HUES64 (cell line): ENCODE measurements around the gene LRP11.

Experiments used
- H3K27ac ChIP-seq: 2 replicates; pipeline ENCODE4 v1.7.0; 2013; ENCODE audit warnings: low read depth, low read length, inconsistent platforms
- H3K27me3 ChIP-seq: 2 replicates; pipeline ENCODE4 v1.6.1; 2013; ENCODE audit warnings: mild to moderate bottlenecking, low read length; ENCODE audit not compliant: insufficient read depth
- H3K36me3 ChIP-seq: 2 replicates; pipeline ENCODE4 v1.6.1; 2013; ENCODE audit warnings: mild to moderate bottlenecking, low read length; ENCODE audit not compliant: insufficient read depth
- H3K4me1 ChIP-seq: 2 replicates; pipeline ENCODE4 v1.6.1; 2013; ENCODE audit warnings: mild to moderate bottlenecking, low read length, moderate library complexity; ENCODE audit not compliant: insufficient read depth
- H3K4me3 ChIP-seq: 2 replicates; pipeline ENCODE4 v1.5.1; 2013; ENCODE audit warnings: mild to moderate bottlenecking, low read length, moderate library complexity
- H3K9ac ChIP-seq: 2 replicates; pipeline ENCODE4 v1.6.1; 2013; ENCODE audit warnings: mild to moderate bottlenecking, low read depth, low read length
- H3K9me3 ChIP-seq: 2 replicates; pipeline ENCODE4 v1.6.1; 2013; ENCODE audit warnings: low read depth, low read length; ENCODE audit not compliant: insufficient read depth
- WGBS: fragments of 150-250, 120-280 bp; methylation state at CpG from one replicate; pipeline ENCODE4 v1.1.7; 2013; ENCODE audit warnings: missing lambda C conversion rate; 5-methylcytosine and 5-hydroxymethylcytosine counted together

Gene LRP11

DNA sequence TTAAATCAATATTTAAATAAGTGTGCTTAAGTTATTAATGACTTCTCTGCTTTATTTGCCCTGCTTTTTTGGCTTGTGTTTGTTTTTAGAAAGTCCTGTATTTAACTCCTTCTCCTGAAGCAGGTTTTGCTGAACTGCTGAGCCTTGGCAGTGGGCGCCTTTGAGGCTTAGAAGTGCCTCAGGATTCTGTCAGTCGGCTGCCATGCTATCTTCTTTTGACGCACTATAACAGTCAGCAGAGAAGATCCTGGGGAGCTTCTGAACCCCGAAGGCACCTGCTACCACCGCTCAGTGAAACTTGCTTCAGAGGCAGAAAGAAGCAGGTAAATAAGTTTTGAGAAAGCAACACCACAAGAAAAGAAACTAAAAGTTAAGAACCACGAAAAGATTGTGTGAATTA lies 92.2 kb downstream of the LRP11 start:
- Histone ChIP-seq H3K4me3 (no peak overlapping the region), H3K27ac (no peak overlapping the region), H3K9me3 (no peaks in the 10 kb centered on the region), H3K36me3 (peaks cover 50% of the 10 kb centered on the region), H3K4me1 (no peaks in the 10 kb centered on the region), H3K9ac (no peak overlapping the region), H3K27me3 (no peaks in the 10 kb centered on the region)
- WGBS = 98% methylated on average over 6 of the region's 6 CpGs

DNA sequence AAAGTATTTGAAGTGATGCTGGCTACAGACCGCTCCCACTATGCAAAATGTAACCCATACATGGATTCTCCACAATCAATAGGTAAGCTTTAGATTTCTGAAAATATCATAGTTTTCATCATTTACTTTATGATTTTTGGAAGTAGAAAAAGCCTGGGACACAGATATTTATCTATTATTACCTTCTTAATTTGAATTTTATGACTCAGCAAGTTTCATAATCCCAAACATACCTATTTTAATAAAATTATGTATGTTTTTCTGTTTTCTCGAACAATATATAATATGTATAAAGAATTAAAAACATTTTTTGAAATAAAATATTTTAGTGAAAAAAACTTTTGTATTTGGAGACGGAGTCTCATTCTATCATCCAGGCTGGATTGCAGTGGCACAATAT lies 93.0 kb downstream of the LRP11 start:
- H3K4me3 ChIP-seq = no peak overlapping the region
- no peaks in the 10 kb centered on the region for H3K27me3 ChIP-seq
- peaks cover 2% of the 10 kb centered on the region; the same call in 1 of the 2 replicates for H3K9me3 ChIP-seq
- H3K9ac ChIP-seq = no peak overlapping the region
- peaks cover 53% of the 10 kb centered on the region for H3K36me3 ChIP-seq
- 100% methylated on average over 1 of the region's 3 CpGs for WGBS
- H3K27ac ChIP-seq = no peak overlapping the region
- H3K4me1 ChIP-seq = no peaks in the 10 kb centered on the region

DNA sequence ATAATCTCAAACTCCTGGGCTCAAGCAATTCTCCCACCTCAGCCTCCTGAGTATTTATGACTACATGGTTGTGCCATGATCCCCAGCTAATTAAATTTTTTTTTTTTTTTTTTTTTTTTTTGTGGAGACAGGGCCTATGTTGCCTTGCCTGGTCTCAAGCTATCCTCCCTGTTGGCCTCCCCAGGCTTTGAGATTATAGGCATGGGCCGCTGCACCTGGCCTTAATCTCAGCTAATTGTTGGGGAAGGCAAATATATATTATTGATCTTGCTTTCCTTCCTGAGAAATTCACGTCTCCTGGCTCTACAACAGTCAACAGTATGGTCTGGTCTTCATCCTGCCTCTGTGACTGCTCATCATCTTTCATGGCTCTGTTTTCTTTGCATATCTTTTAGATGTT lies 94.5 kb downstream of the LRP11 start:
- Histone ChIP-seq H3K4me3 (no peak overlapping the region), H3K27me3 (no peaks in the 10 kb centered on the region), H3K9ac (no peak overlapping the region), H3K36me3 (peaks cover 52% of the 10 kb centered on the region), H3K9me3 (peaks cover 5% of the 10 kb centered on the region; the same call in 1 of the 2 replicates), H3K4me1 (no peaks in the 10 kb centered on the region), H3K27ac (no peak overlapping the region)
- WGBS = 96% methylated on average over 2 of the region's 2 CpGs
